ENCODE data around the gene CERS6. TPM values are rescaled to one million over a fixed set of nuclear protein-coding genes. Genes with fewer than 3 reads are reported as not detected.
"Not testable (repeated sequence)": the region's sequence is repeated elsewhere in the genome, so short reads cannot be mapped to it uniquely, and the experiment has no call there.

The CERS6 gene
- total RNA-seq (1 to 10 TPM; 8.2 to 8.4 TPM), total RNA-seq (3.8 to 9.3 reads per million in 2 donors)

DNA sequence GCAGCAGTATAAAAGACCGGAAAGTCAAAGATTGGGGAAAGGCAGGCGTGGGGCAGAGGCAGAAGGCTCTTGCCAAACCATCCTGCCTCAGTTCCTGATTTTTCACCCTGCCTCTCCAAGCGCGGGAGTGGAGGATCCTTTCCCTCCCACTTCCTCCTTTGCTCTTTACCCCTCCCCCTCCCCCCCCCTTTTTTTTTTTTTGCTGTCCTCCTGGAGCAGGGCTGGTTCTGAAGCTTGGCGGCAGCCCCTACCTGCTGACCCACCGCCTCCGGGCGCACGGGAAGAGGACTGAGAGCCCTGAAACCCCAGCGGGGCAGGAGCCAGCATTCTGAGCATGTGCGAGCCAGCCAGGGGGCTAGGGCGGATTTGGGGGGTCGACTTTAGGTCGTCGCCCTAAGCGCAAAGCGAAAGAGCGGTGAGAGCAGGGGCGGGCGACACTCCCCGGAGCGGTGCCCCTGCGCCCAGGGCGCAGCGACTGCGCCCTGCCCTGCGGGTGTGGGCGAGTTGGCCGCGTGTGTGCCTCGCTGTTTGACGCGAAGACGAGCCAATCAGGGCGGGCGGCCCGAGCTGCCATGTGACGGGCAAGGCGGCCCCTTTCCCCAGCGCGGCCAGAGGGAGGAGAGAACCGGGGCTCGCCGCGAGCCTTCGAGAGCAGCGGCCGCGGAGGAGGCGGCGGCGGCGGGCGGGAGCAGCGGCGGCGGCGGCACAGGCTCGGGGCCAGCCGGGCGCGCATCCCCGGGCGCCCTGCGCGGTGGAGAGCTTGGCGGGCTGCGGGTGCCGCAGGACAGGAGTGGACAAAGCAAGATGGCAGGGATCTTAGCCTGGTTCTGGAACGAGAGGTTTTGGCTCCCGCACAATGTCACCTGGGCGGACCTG is at the start of gene CERS6:
Gene CERS6 (plus strand): TSS at position 628 of the 876 bp plus-strand sequence. CDS start 177 bp downstream, at position 805.
- H3K27me3 Mint-ChIP-seq: no peaks in the 10 kb centered on the region
- DNase-seq (peak; percentile 26 to 42 (median 27)), ATAC-seq (peak; percentile 88)
- H3K4me3 Mint-ChIP-seq: no peak within 1 kb of the TSS
- no peaks in the 10 kb centered on the region for H3K36me3 Mint-ChIP-seq (ENCODE audit: low read depth)
- peaks cover 11% of the 10 kb centered on the region for H3K4me1 Mint-ChIP-seq
- no peak within 1 kb of the TSS for H3K27ac Mint-ChIP-seq
- H3K9me3 ChIP-seq (ENCODE audit: control insufficient read depth, low read length, poor library complexity, severe bottlenecking): no peaks in the 10 kb centered on the region

DNA sequence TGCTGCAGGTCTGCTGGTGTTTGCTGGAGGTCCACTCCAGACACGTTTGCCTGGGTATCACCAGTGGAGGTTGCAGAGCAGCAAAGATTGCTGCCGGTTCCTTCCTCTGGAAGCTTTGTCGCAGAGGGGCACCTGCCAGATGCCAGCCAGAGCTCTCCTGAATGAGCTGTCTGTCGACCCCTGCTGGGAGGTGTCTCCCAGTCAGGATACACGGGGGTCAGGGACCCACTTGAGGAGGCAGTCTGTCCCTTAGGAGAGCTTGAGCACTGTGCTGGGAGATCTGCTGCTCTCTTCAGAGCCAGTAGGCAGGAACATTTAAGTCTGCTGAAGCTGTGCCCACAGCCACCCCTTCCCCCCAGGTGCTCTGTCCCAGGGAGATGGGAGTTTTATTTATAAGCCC is 43.8 kb upstream of the CERS6 start:
- H3K4me1 Mint-ChIP-seq; H3K9me3 ChIP-seq (ENCODE audit: control insufficient read depth, low read length, poor library complexity, severe bottlenecking); H3K36me3 Mint-ChIP-seq (ENCODE audit: low read depth); DNase-seq; H3K27ac Mint-ChIP-seq; ATAC-seq; H3K4me3 Mint-ChIP-seq; H3K27me3 Mint-ChIP-seq: not testable (repeated sequence)

GRCh38 chr2:168413101-168413500 is 43.0 kb upstream of the CERS6 start:
- not testable (repeated sequence) for H3K36me3 Mint-ChIP-seq (ENCODE audit: low read depth); H3K27me3 Mint-ChIP-seq; H3K27ac Mint-ChIP-seq; H3K4me1 Mint-ChIP-seq; H3K9me3 ChIP-seq (ENCODE audit: control insufficient read depth, low read length, poor library complexity, severe bottlenecking); DNase-seq; ATAC-seq
- H3K4me3 Mint-ChIP-seq: peak overlapping the region; percentile 31

- no peak for ATAC-seq
- H3K9me3 ChIP-seq (ENCODE audit: control insufficient read depth, low read length, poor library complexity, severe bottlenecking): no peaks in the 10 kb centered on the region
Measured at GRCh38 chr2:168416555-168416954, 39.5 kb upstream of the CERS6 start.

DNA sequence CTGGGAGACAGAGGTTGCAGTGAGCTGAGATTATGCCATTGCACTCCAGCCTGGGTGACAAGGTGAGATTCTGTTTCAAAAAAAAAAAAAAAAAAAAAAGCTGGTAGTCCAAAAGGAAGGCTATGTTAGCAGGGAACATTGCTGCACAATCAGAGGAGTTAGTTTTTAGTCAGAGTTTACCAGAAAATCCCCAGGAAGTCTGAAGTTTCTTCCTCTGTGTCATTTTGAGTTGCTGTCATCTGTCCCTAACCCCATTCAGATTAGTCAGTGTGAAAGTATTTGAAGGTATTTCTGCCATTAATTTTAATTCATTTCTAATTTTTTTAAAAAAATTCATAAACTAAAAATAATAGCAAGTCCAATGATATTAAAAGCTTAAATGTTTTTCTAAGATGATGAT is 33.5 kb upstream of the CERS6 start:
- no peak overlapping the region for H3K27ac Mint-ChIP-seq
- peaks cover 2% of the 10 kb centered on the region for H3K36me3 Mint-ChIP-seq (ENCODE audit: low read depth)
- DNase-seq: no peak
- no peak for ATAC-seq
- no peaks in the 10 kb centered on the region for H3K4me1 Mint-ChIP-seq
- H3K9me3 ChIP-seq (ENCODE audit: control insufficient read depth, low read length, poor library complexity, severe bottlenecking): no peaks in the 10 kb centered on the region
- no peaks in the 10 kb centered on the region for H3K27me3 Mint-ChIP-seq
- H3K4me3 Mint-ChIP-seq: no peak overlapping the region

More at GRCh38 chr2:168416555-168416954, 39.5 kb upstream of the CERS6 start:
- DNase-seq: no peak
- H3K4me3 Mint-ChIP-seq: no peak overlapping the region
- H3K27me3 Mint-ChIP-seq: peaks cover 8% of the 10 kb centered on the region
- peaks cover 6% of the 10 kb centered on the region for H3K36me3 Mint-ChIP-seq (ENCODE audit: low read depth)
- no peaks in the 10 kb centered on the region for H3K4me1 Mint-ChIP-seq
- H3K27ac Mint-ChIP-seq: no peak overlapping the region

- no peak for DNase-seq
- no peak overlapping the region for H3K4me3 Mint-ChIP-seq
- H3K27ac Mint-ChIP-seq: no peak overlapping the region
- H3K27me3 Mint-ChIP-seq: no peaks in the 10 kb centered on the region
- H3K36me3 Mint-ChIP-seq (ENCODE audit: low read depth): no peaks in the 10 kb centered on the region
- no peaks in the 10 kb centered on the region for H3K4me1 Mint-ChIP-seq
- no peaks in the 10 kb centered on the region for H3K9me3 ChIP-seq (ENCODE audit: control insufficient read depth, low read length, poor library complexity, severe bottlenecking)
- ATAC-seq: no peak
Measured at GRCh38 chr2:168424112-168424951, 31.7 kb upstream of the CERS6 start.

DNA sequence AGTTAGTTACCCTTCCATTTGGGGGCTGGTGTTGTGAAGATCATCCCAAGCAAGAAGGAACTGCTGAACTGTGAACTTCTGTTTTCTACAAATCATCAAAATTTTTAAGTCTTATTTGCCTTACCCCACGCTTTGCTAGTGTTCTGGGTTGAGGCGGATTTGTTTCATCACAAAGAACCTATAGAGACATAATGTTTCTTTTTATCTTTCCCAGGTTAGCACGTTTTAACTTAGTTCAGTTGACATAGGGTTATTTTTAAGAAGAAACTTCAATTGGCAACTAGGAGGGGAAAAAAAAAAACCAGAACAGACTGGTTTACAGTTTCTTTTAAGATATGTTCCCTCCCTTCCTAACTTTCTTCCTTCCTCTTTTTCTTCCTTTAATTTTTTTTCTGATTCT is 31.1 kb upstream of the CERS6 start:
- no peak overlapping the region for H3K4me3 Mint-ChIP-seq
- H3K27me3 Mint-ChIP-seq: no peaks in the 10 kb centered on the region
- no peak overlapping the region for H3K27ac Mint-ChIP-seq
- ATAC-seq (no peak), DNase-seq (no peak)
- H3K4me1 Mint-ChIP-seq: no peaks in the 10 kb centered on the region
- H3K9me3 ChIP-seq (ENCODE audit: control insufficient read depth, low read length, poor library complexity, severe bottlenecking): no peaks in the 10 kb centered on the region
- H3K36me3 Mint-ChIP-seq (ENCODE audit: low read depth): no peaks in the 10 kb centered on the region

GRCh38 chr2:168426861-168427260 is 29.2 kb upstream of the CERS6 start:
- ATAC-seq: no peak
- Mint-ChIP-seq H3K4me1 (peaks cover 2% of the 10 kb centered on the region), H3K4me3 (no peak overlapping the region), H3K27me3 (no peaks in the 10 kb centered on the region), H3K36me3 (ENCODE audit: low read depth) (no peaks in the 10 kb centered on the region), H3K27ac (no peak overlapping the region)
- DNase-seq: no peak
- H3K9me3 ChIP-seq (ENCODE audit: control insufficient read depth, low read length, poor library complexity, severe bottlenecking): no peaks in the 10 kb centered on the region

- Mint-ChIP-seq H3K27me3 (no peaks in the 10 kb centered on the region), H3K4me1 (peaks cover 5% of the 10 kb centered on the region), H3K36me3 (ENCODE audit: low read depth) (no peaks in the 10 kb centered on the region), H3K4me3 (no peak overlapping the region), H3K27ac (no peak overlapping the region)
- ATAC-seq: no peak
- H3K9me3 ChIP-seq (ENCODE audit: control insufficient read depth, low read length, poor library complexity, severe bottlenecking): no peaks in the 10 kb centered on the region
- DNase-seq: no peak
Measured at GRCh38 chr2:168427451-168427850, 28.6 kb upstream of the CERS6 start.

- no peak for DNase-seq
- no peak overlapping the region for H3K27ac Mint-ChIP-seq
- H3K4me3 Mint-ChIP-seq: no peak overlapping the region
- H3K27me3 Mint-ChIP-seq: no peaks in the 10 kb centered on the region
- peaks cover 12% of the 10 kb centered on the region for H3K4me1 Mint-ChIP-seq
- no peaks in the 10 kb centered on the region for H3K9me3 ChIP-seq (ENCODE audit: control insufficient read depth, low read length, poor library complexity, severe bottlenecking)
- H3K36me3 Mint-ChIP-seq (ENCODE audit: low read depth): no peaks in the 10 kb centered on the region
- no peak for ATAC-seq
Measured at GRCh38 chr2:168428431-168428830, 27.6 kb upstream of the CERS6 start.

- Mint-ChIP-seq H3K36me3 (ENCODE audit: low read depth) (no peaks in the 10 kb centered on the region), H3K27ac (no peak overlapping the region), H3K27me3 (no peaks in the 10 kb centered on the region), H3K4me3 (no peak overlapping the region), H3K4me1 (peaks cover 14% of the 10 kb centered on the region)
- ATAC-seq (no peak), DNase-seq (no peak)
- H3K9me3 ChIP-seq (ENCODE audit: control insufficient read depth, low read length, poor library complexity, severe bottlenecking): no peaks in the 10 kb centered on the region
Measured at GRCh38 chr2:168429988-168430387, 26.1 kb upstream of the CERS6 start.

DNA sequence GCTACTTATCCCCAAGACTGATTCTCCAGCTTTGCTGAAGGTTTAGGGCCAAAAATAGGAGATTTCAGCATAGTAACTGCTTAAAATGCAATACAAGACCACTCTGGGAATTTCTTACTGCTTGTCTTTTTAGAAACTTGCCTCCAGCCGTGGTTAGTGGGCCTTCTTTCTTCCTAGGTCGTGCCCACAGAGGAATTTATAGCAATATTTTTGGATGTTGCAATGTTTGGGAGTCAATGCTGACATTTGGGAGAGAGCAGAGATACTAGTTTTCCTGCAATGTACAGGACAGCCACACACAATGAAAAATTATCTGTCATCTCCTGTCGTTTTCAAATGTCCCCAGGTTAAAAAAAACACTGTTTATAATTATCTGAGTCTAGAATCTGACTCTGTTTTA is 25.6 kb upstream of the CERS6 start:
- H3K9me3 ChIP-seq (ENCODE audit: control insufficient read depth, low read length, poor library complexity, severe bottlenecking): no peaks in the 10 kb centered on the region
- H3K27me3 Mint-ChIP-seq: no peaks in the 10 kb centered on the region
- H3K36me3 Mint-ChIP-seq (ENCODE audit: low read depth): no peaks in the 10 kb centered on the region
- ATAC-seq (no peak), DNase-seq (no peak)
- H3K4me3 Mint-ChIP-seq: no peak overlapping the region
- H3K4me1 Mint-ChIP-seq: peaks cover 14% of the 10 kb centered on the region
- no peak overlapping the region for H3K27ac Mint-ChIP-seq

DNA sequence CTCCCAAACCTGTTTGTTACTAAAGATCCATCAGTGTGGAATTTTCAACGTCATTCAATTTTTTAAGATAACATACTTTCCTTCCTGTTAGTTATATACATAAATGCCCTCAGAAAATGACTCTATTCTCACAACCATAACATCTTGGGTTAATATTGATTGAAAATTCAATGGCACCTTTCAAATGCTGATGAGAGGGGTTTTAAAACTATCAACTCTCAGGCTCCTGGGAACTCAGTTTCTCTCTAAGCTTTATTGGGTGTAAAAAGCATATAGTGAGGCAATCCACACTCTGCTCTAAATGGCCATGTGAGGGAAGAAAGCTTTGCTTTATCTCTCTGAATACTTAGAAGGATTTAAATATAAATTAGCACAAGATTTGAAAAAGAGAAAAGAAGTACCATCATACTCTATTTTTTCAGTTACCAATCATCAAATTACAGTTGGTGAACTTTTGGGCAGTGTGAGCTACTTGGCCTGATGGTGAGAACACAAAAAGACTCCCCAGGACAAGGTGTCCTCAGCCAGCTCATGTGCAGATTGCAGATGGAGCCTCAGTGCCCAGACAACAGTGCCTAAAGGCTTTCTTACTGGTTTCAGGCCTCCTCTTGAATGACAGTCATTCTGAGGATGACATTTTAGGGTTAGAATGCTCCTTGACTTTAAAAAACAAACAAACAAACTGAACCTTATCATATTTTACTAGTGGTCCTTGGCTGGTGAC is 24.6 kb upstream of the CERS6 start:
- H3K4me1 Mint-ChIP-seq: peaks cover 14% of the 10 kb centered on the region
- ATAC-seq (no peak), DNase-seq (no peak)
- no peaks in the 10 kb centered on the region for H3K9me3 ChIP-seq (ENCODE audit: control insufficient read depth, low read length, poor library complexity, severe bottlenecking)
- H3K36me3 Mint-ChIP-seq (ENCODE audit: low read depth): no peaks in the 10 kb centered on the region
- no peaks in the 10 kb centered on the region for H3K27me3 Mint-ChIP-seq
- peak overlapping the region; percentile 21 for H3K27ac Mint-ChIP-seq
- no peak overlapping the region for H3K4me3 Mint-ChIP-seq
